HL-60 (cell line): Measurements from ENCODE around the gene LRRC3B.

Experiments used
- POLR2AphosphoS5 ChIP-seq: IDR thresholded peaks from 2 replicates; pipeline ENCODE4 v1.6.1; 2012; ENCODE audit warnings: low read depth
- TF ChIP-seq, protein P1 (sequence below): IDR thresholded peaks from one replicate; pipeline ENCODE4 v1.5.1; 2011; ENCODE audit warnings: low read length, control low read depth, inconsistent platforms; ENCODE audit not compliant: insufficient read depth
- TF ChIP-seq, protein P2 (sequence below): IDR thresholded peaks from 2 replicates; pipeline ENCODE4 v1.6.1; 2012; ENCODE audit warnings: low read depth; ENCODE audit not compliant: insufficient replicate concordance

DNA sequence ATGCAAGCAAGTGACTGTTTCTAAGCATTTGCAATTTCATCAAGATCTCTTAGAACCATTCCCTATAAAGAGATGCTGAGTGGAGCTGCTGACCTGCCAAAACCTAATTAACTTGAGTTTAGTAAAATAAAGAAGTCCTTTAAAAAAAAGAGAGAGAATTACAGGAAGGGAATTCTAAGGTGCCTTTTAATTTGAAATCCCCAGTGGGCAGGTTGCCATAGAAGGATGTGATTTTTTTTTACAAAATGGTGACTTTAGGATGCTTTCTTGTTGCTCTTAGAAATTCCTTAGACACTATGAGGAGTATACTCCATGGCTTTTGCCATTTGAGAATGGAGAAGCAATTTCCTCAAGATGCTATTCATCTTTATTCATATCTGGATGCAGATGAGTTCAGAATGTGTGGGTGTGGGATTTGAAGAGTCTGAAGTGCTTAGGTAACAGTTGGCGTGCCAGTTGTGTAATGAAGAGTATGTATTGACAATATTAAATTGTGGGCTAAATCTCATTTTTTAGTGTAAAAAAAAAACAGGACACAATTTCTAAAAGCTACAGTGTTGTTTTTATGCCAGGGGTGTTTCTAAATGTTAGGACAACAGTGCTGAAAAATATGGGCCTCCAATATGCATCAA, 13.6 kb downstream of the LRRC3B start:
- TF ChIP-seq, protein P1, sequence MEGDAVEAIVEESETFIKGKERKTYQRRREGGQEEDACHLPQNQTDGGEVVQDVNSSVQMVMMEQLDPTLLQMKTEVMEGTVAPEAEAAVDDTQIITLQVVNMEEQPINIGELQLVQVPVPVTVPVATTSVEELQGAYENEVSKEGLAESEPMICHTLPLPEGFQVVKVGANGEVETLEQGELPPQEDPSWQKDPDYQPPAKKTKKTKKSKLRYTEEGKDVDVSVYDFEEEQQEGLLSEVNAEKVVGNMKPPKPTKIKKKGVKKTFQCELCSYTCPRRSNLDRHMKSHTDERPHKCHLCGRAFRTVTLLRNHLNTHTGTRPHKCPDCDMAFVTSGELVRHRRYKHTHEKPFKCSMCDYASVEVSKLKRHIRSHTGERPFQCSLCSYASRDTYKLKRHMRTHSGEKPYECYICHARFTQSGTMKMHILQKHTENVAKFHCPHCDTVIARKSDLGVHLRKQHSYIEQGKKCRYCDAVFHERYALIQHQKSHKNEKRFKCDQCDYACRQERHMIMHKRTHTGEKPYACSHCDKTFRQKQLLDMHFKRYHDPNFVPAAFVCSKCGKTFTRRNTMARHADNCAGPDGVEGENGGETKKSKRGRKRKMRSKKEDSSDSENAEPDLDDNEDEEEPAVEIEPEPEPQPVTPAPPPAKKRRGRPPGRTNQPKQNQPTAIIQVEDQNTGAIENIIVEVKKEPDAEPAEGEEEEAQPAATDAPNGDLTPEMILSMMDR: no peak
- TF ChIP-seq POLR2AphosphoS5: no peak
- TF ChIP-seq, protein P2, sequence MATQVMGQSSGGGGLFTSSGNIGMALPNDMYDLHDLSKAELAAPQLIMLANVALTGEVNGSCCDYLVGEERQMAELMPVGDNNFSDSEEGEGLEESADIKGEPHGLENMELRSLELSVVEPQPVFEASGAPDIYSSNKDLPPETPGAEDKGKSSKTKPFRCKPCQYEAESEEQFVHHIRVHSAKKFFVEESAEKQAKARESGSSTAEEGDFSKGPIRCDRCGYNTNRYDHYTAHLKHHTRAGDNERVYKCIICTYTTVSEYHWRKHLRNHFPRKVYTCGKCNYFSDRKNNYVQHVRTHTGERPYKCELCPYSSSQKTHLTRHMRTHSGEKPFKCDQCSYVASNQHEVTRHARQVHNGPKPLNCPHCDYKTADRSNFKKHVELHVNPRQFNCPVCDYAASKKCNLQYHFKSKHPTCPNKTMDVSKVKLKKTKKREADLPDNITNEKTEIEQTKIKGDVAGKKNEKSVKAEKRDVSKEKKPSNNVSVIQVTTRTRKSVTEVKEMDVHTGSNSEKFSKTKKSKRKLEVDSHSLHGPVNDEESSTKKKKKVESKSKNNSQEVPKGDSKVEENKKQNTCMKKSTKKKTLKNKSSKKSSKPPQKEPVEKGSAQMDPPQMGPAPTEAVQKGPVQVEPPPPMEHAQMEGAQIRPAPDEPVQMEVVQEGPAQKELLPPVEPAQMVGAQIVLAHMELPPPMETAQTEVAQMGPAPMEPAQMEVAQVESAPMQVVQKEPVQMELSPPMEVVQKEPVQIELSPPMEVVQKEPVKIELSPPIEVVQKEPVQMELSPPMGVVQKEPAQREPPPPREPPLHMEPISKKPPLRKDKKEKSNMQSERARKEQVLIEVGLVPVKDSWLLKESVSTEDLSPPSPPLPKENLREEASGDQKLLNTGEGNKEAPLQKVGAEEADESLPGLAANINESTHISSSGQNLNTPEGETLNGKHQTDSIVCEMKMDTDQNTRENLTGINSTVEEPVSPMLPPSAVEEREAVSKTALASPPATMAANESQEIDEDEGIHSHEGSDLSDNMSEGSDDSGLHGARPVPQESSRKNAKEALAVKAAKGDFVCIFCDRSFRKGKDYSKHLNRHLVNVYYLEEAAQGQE: no peak
